ENCODE results near the gene BLZF1. TPM values are rescaled to one million over a fixed set of nuclear protein-coding genes. Genes with fewer than 3 reads are reported as not detected.

BLZF1 gene
- total RNA-seq, 1 experiment from 2014 or later, result 57.8 TPM

DNA sequence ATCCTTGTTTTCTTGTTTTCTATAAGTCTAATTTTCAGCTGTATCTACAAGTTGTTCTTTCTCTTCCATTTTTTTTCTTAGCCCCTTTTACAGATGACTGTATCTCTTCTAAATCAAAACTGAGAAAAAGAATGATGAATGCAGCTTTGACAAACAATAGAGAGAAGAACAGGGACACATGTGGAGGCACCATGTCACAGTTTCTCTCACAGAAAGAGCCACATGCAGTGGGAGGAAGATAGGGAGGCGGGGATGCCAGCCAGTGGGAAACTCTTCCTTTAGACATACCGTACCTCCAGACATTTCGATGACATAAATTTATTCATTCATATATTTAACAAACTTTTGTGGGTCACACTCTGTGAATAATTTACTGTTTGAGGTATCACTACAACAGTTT lies 45.9 kb upstream of the BLZF1 start:
- H3K27ac Mint-ChIP-seq (ENCODE audit: low read depth, unreplicated experiment), result no peak overlapping the region
- H3K4me3 Mint-ChIP-seq (ENCODE audit: unreplicated experiment), result no peak overlapping the region
- no TSS peak for BruUV-seq (replicated peaks)
- no peak for DNase-seq (ENCODE audit: unreplicated experiment)
- no peaks in the 10 kb centered on the region for H3K27me3 Mint-ChIP-seq (ENCODE audit: insufficient read depth, unreplicated experiment)
- peaks cover 6% of the 10 kb centered on the region for H3K36me3 Mint-ChIP-seq (ENCODE audit: insufficient read depth, unreplicated experiment)
- ChIA-PET POLR2A (interaction anchor here (0.7 to 2.9 kb wide), 6 partner anchors 11 to 214 kb away, joined by 3 to 16 read pairs (median 4); partner anchors contain the start of gene NME7), CTCF (interaction anchor here (0.7 to 1.6 kb wide), 3 partner anchors 26 to 719 kb away, joined by 3 to 7 read pairs (median 3); no protein-coding TSS in a partner anchor)
- TF ChIP-seq, protein P1, sequence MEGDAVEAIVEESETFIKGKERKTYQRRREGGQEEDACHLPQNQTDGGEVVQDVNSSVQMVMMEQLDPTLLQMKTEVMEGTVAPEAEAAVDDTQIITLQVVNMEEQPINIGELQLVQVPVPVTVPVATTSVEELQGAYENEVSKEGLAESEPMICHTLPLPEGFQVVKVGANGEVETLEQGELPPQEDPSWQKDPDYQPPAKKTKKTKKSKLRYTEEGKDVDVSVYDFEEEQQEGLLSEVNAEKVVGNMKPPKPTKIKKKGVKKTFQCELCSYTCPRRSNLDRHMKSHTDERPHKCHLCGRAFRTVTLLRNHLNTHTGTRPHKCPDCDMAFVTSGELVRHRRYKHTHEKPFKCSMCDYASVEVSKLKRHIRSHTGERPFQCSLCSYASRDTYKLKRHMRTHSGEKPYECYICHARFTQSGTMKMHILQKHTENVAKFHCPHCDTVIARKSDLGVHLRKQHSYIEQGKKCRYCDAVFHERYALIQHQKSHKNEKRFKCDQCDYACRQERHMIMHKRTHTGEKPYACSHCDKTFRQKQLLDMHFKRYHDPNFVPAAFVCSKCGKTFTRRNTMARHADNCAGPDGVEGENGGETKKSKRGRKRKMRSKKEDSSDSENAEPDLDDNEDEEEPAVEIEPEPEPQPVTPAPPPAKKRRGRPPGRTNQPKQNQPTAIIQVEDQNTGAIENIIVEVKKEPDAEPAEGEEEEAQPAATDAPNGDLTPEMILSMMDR (IDR thresholded peaks at IDR 0.05; ENCODE audit: unreplicated experiment), result no peak
- no peaks in the 10 kb centered on the region for H3K9me3 Mint-ChIP-seq (ENCODE audit: unreplicated experiment)
- intact Hi-C loops (cut with micrococcal nuclease), result no loop called here
- H3K4me1 Mint-ChIP-seq (ENCODE audit: insufficient read depth, unreplicated experiment), result peaks cover 10% of the 10 kb centered on the region

DNA sequence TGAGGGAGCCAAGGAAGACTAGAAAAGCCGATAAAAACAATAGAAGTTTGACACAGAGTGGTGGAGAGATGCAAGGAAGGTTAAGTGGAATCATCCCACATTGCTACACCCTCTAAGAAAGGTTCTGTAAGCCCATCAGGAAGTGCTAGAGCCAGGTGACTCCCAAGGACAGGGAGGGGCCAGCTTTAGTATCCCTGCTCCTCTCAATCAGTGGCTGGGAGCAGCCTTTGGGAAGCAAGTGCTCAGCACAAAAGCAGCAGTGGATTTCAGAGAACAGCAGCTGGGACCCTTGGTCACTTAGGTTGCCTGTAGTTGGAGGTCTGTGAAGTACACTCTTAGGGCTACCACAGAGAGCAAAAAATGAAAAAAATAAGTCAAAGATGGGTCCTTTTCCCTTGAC lies 42.9 kb upstream of the BLZF1 start:
- DNase-seq (ENCODE audit: unreplicated experiment), result no peak
- CTCF ChIA-PET, result interaction anchor here (0.7 to 3.7 kb wide), 8 partner anchors 11 to 982 kb away, joined by 3 to 16 read pairs (median 4); no protein-coding TSS in a partner anchor
- H3K9me3 Mint-ChIP-seq (ENCODE audit: unreplicated experiment), result peaks cover 8% of the 10 kb centered on the region
- POLR2A ChIA-PET, result interaction anchor here (0.7 kb wide), 2 partner anchors 33 to 1243 kb away, joined by 3 read pairs; no protein-coding TSS in a partner anchor
- H3K36me3 Mint-ChIP-seq (ENCODE audit: insufficient read depth, unreplicated experiment), result no peaks in the 10 kb centered on the region
- TF ChIP-seq, protein P1 (IDR thresholded peaks at IDR 0.05; ENCODE audit: unreplicated experiment), result no peak
- no peak overlapping the region for H3K27ac Mint-ChIP-seq (ENCODE audit: low read depth, unreplicated experiment)
- H3K4me1 Mint-ChIP-seq (ENCODE audit: insufficient read depth, unreplicated experiment), result peaks cover 10% of the 10 kb centered on the region
- intact Hi-C loops (cut with micrococcal nuclease), result no loop called here
- H3K4me3 Mint-ChIP-seq (ENCODE audit: unreplicated experiment), result no peak overlapping the region
- H3K27me3 Mint-ChIP-seq (ENCODE audit: insufficient read depth, unreplicated experiment), result no peaks in the 10 kb centered on the region
- BruUV-seq (replicated peaks), result no TSS peak

DNA sequence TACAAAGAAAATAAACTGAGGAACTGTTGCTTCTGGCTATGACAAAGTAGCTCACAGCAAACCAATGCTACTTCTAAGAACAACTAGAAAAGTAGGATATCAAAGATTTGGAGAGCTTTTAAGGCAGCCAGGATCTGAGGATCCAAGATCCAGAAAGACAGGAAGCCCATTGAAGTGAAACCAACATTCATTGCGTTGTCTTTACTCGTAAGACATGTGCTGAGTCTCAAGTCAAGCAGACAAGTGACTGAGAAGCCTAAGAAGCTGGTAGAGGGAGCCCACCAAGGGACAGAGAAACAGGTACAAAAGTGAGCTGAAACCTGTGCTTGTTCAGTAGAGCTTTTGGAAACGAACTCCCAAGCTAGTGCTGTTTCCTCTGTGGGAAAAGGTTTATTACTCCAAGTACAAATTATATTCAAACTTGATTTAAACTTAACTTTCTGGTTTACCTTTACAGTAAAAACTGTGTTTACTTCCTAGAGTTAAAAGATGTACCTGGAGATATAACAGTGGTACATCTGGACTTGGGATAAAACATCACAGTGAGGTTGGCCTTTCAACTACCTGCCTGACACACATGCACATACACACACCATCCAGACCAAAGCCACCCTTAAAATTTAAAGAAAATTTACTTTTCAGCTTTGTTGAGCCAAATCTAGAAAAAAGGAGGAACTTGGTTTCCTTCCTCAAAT lies 41.6 kb upstream of the BLZF1 start:
- Mint-ChIP-seq H3K27me3 (ENCODE audit: insufficient read depth, unreplicated experiment) (no peaks in the 10 kb centered on the region), H3K4me1 (ENCODE audit: insufficient read depth, unreplicated experiment) (peaks cover 8% of the 10 kb centered on the region), H3K27ac (ENCODE audit: low read depth, unreplicated experiment) (no peak overlapping the region), H3K36me3 (ENCODE audit: insufficient read depth, unreplicated experiment) (no peaks in the 10 kb centered on the region), H3K9me3 (ENCODE audit: unreplicated experiment) (peaks cover 8% of the 10 kb centered on the region), H3K4me3 (ENCODE audit: unreplicated experiment) (no peak overlapping the region)
- intact Hi-C loops (cut with micrococcal nuclease), result no loop called here
- no peak for DNase-seq (ENCODE audit: unreplicated experiment)
- POLR2A ChIA-PET, result interaction anchor here (1.3 to 1.4 kb wide), 2 partner anchors 12 to 14 kb away, joined by 4 to 5 read pairs; no protein-coding TSS in a partner anchor
- TF ChIP-seq, protein P1 (IDR thresholded peaks at IDR 0.05; ENCODE audit: unreplicated experiment), result no peak
- CTCF ChIA-PET, result interaction anchor here (0.6 to 3.7 kb wide), 13 partner anchors 12 to 984 kb away, joined by 3 to 16 read pairs (median 4); no protein-coding TSS in a partner anchor
- BruUV-seq (replicated peaks), result no TSS peak

DNA sequence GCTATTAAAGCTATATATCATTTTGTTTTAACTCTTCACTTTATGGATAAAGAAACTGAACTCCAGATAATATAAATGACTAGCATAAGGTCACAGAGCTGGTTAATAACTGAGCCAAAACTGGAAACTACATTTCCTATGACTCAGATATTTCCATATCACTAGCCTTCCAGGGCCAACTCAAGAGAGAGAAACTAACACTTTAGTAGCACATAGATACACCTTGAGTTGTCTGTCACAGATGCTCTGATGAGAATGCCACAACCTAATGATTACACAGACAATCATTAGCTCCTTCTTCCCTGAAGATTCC lies 41.1 kb upstream of the BLZF1 start:
- H3K27me3 Mint-ChIP-seq (ENCODE audit: insufficient read depth, unreplicated experiment), result no peaks in the 10 kb centered on the region
- POLR2A ChIA-PET, result interaction anchor here (1.3 to 1.4 kb wide), 2 partner anchors 12 to 15 kb away, joined by 4 to 5 read pairs; no protein-coding TSS in a partner anchor
- peak; percentile 50 for DNase-seq (ENCODE audit: unreplicated experiment)

More for the DNA sequence above, 41.1 kb upstream of the BLZF1 start:
- peaks cover 3% of the 10 kb centered on the region for H3K4me1 Mint-ChIP-seq (ENCODE audit: insufficient read depth, unreplicated experiment)
- no peaks in the 10 kb centered on the region for H3K36me3 Mint-ChIP-seq (ENCODE audit: insufficient read depth, unreplicated experiment)
- peaks cover 8% of the 10 kb centered on the region for H3K9me3 Mint-ChIP-seq (ENCODE audit: unreplicated experiment)
- no peak overlapping the region for H3K4me3 Mint-ChIP-seq (ENCODE audit: unreplicated experiment)
- BruUV-seq (replicated peaks), result no TSS peak
- no peak overlapping the region for H3K27ac Mint-ChIP-seq (ENCODE audit: low read depth, unreplicated experiment)
- CTCF ChIA-PET, result interaction anchor here (0.6 to 3.7 kb wide), 13 partner anchors 12 to 984 kb away, joined by 3 to 16 read pairs (median 4); no protein-coding TSS in a partner anchor
- intact Hi-C loops (cut with micrococcal nuclease), result no loop called here
- TF ChIP-seq, protein P1 (IDR thresholded peaks at IDR 0.05; ENCODE audit: unreplicated experiment), result no peak

Data from MCF 10A (cell line).